SK-N-DZ (cell line): ENCODE results near the gene PSMB9.
A peak's percentile ranks its signal among the peaks of the same experiment; 100 is the strongest.

Experiments used
- DNase-seq: peaks from one replicate; pipeline ENCODE4 v3.0.0-alpha.2; 2015; ENCODE audit warnings: low spot score

Gene PSMB9

GRCh38 chr6:32839356-32839755, 14.6 kb upstream of the PSMB9 start:
- DNase-seq, result no peak

GRCh38 chr6:32840604-32841246, 13.3 kb upstream of the PSMB9 start:
- DNase-seq, result no peak

- no peak for DNase-seq
Measured at GRCh38 chr6:32842021-32842650, 11.9 kb upstream of the PSMB9 start.

- DNase-seq, result no peak
Measured at GRCh38 chr6:32842690-32843089, 11.3 kb upstream of the PSMB9 start.

- DNase-seq, result no peak
Measured at GRCh38 chr6:32843331-32843978, 10.5 kb upstream of the PSMB9 start.

GRCh38 chr6:32843979-32844838, 9.8 kb upstream of the PSMB9 start, which contains the start of gene PSMB8:
Gene PSMB8, minus strand, starts transcription at chr6:32844047. Its CDS starts 51 bp downstream, at chr6:32843996.
- peak; percentile 79 for DNase-seq

- DNase-seq, result no peak
Measured at GRCh38 chr6:32844839-32845383, 9.1 kb upstream of the PSMB9 start.

- DNase-seq, result no peak
Measured at GRCh38 chr6:32845384-32845884, 8.6 kb upstream of the PSMB9 start.

GRCh38 chr6:32847004-32847403, 7.0 kb upstream of the PSMB9 start:
- no peak for DNase-seq

GRCh38 chr6:32847795-32848194, 6.2 kb upstream of the PSMB9 start:
- DNase-seq, result no peak

- DNase-seq, result no peak
Measured at GRCh38 chr6:32849126-32849525, 4.9 kb upstream of the PSMB9 start.

GRCh38 chr6:32851025-32851424, 3.0 kb upstream of the PSMB9 start:
- no peak for DNase-seq

GRCh38 chr6:32852018-32852843, 1.8 kb upstream of the PSMB9 start:
- no peak for DNase-seq

- no peak for DNase-seq
Measured at GRCh38 chr6:32852844-32853540, 1.0 kb upstream of the PSMB9 start.

GRCh38 chr6:32854376-32855178, 585 bp downstream of the PSMB9 start:
- DNase-seq, result no peak

- DNase-seq, result no peak
Measured at GRCh38 chr6:32855467-32856174, 1.6 kb downstream of the PSMB9 start.

GRCh38 chr6:32857156-32857891, 3.3 kb downstream of the PSMB9 start:
- DNase-seq, result no peak

- DNase-seq, result no peak
Measured at GRCh38 chr6:32858194-32858593, 4.2 kb downstream of the PSMB9 start.
